Omental fat pad (tissue), 4 donors: ENCODE results near the gene FAM193B. TPM values are rescaled to one million over a fixed set of nuclear protein-coding genes. Genes with fewer than 3 reads are reported as not detected.
"Not testable (repeated sequence)": the region's sequence is repeated elsewhere in the genome, so short reads cannot be mapped to it uniquely, and the experiment has no call there.

Source experiments
- ATAC-seq: fragments of 150-250 bp; one replicate; pipeline ENCODE4 v1.9.1; 2016; ENCODE audit warnings: mild to moderate bottlenecking, moderate library complexity; ENCODE audit not compliant: low FRiP score
- DNase-seq: peaks from one replicate; pipeline ENCODE4 v3.0.0-alpha.2; 2019; ENCODE audit warnings: low spot score
- CTCF ChIP-seq, 3 donors: fragments of 450-650 bp; IDR thresholded peaks; one replicate each; pipeline ENCODE4 v1.5.1; 2016 to 2017; ENCODE audit warnings: antibody characterized with exemption in 3 of 3, mild to moderate bottlenecking in 3 of 3, moderate library complexity in 2 of 3
- total RNA-seq, 4 donors: library from RNA; depleted of rRNA; stranded (reverse); fragments of >200 nt; gene quantifications; one replicate each; pipeline ENCODE4 v1.1.0, GENCODE V29; 2016

Gene FAM193B
- total RNA-seq, 4 donors from 2014 or later, result 43.3 to 92.5 (median 50.9) TPM

- DNase-seq, result no peak
- ATAC-seq, result peak; percentile 58
- no peak for TF ChIP-seq CTCF (IDR thresholded peaks at IDR 0.05)
Measured at GRCh38 chr5:177539411-177539810, 15.0 kb downstream of the FAM193B start.

DNA sequence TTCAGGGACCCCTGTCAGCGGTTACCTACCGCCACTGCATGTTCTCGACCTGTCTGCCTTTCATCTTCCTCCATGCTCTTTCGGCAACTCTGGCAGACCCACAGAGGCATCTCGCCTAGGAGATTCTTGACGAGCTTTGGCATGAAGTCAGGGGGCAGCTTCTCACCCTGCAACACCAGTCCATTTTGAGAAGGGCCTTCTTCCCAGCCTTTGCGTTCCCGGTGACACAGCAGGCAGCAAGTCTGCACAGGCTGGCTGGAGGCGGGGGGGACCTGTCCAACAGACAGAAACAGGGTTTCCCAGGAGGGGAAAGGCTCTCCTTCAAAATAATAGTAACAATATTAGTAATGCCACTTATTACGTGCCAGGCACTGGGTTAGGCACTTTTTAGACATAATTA lies 15.5 kb downstream of the FAM193B start:
- no peak for ATAC-seq
- no peak for TF ChIP-seq CTCF (IDR thresholded peaks at IDR 0.05)

DNA sequence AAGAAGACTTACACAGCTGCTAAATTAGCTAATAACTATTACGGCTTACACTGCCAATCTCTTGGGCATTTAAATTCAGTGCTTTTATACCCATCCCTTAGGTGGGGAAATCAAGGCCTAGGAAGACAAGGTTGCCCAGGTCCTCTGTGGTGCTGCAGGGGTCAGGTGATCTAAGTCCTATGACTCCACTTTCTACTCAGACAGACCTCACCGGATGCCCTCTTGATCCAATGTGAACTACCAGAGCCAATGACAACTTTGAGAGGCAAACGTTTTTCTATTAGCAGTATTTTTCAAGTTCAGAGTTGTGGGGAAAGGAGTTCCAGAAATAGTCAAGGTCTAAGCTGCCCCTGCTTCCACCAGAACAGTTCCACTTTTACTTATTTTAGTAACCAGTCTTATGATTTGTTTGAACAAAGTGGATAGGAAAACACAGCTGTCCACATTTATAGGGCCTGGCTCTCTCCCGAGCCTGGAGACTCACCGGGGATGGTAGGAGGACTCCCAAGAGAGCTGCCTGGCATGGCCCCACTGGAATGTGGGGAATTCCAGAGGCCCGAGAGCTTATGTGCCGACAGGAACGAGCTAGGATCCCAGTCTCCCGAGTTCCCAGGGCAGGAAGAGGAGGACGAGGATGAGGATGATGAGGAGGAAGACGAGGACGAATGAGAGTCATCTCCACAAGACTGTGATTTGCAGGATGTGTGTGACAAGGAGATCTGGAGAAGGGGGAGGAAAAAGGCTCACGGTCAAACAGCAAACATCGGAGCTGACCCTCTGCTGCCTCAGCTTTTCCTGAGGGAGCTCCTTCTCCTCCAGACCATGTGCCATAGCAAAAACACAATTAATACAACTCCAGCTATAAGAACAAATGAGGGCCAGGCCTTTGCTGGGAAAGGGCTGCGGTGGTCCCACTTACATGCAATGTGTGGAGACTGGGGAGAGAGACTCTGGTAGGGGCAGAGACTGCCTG lies 16.7 kb downstream of the FAM193B start:
- TF ChIP-seq CTCF (IDR thresholded peaks at IDR 0.05), result no peak
- ATAC-seq, result peak; percentile 80
- DNase-seq, result no peak

More for the DNA sequence above, 15.5 kb downstream of the FAM193B start:
- DNase-seq, result no peak

GRCh38 chr5:177536386-177536785 lies 18.0 kb downstream of the FAM193B start:
- TF ChIP-seq CTCF (IDR thresholded peaks at IDR 0.05), result no peak
- ATAC-seq (no peak), DNase-seq (no peak)

GRCh38 chr5:177535125-177535524 lies 19.2 kb downstream of the FAM193B start:
- TF ChIP-seq CTCF (IDR thresholded peaks at IDR 0.05), result no peak
- ATAC-seq (no peak), DNase-seq (no peak)

GRCh38 chr5:177534433-177534832 lies 19.9 kb downstream of the FAM193B start:
- not testable (repeated sequence) for DNase-seq, ATAC-seq

- TF ChIP-seq CTCF (IDR thresholded peaks at IDR 0.05), result no peak
- ATAC-seq (no peak), DNase-seq (no peak)
Measured at GRCh38 chr5:177531209-177531940, 23.0 kb downstream of the FAM193B start.
